ENCODE results near the gene DTNB. TPM values are rescaled to one million over a fixed set of nuclear protein-coding genes. Genes with fewer than 3 reads are reported as not detected.

DTNB gene
- total RNA-seq, 2 experiments from 2014 or later, result 23.7 to 49.8 TPM

GRCh38 chr2:25698752-25699151 lies 25.4 kb upstream of the DTNB start:
- H3K27ac Mint-ChIP-seq, result no peak overlapping the region
- ATAC-seq (peak; percentile 42), DNase-seq (no peak)
- CTCF ChIA-PET, result interaction anchor here (1.2 to 5.7 kb wide), 4 partner anchors 9 to 111 kb away, joined by 4 to 66 read pairs (median 8); no protein-coding TSS in a partner anchor
- H3K4me3 Mint-ChIP-seq, result no peak overlapping the region
- no peaks in the 10 kb centered on the region for H3K36me3 Mint-ChIP-seq
- no peaks in the 10 kb centered on the region for H3K9me3 Mint-ChIP-seq (ENCODE audit: low read depth)
- peaks cover 2% of the 10 kb centered on the region for H3K27me3 Mint-ChIP-seq
- peaks cover 5% of the 10 kb centered on the region for H3K4me1 Mint-ChIP-seq

- DNase-seq, result peak; percentile 58
- Mint-ChIP-seq H3K36me3 (no peaks in the 10 kb centered on the region), H3K27ac (no peak overlapping the region), H3K27me3 (peaks cover 2% of the 10 kb centered on the region), H3K4me3 (no peak overlapping the region), H3K4me1 (peaks cover 4% of the 10 kb centered on the region), H3K9me3 (ENCODE audit: low read depth) (no peaks in the 10 kb centered on the region)
- CTCF ChIA-PET, result interaction anchor here (0.7 to 5.7 kb wide), 2 partner anchors 10 to 91 kb away, joined by 3 to 66 read pairs; no protein-coding TSS in a partner anchor
- ATAC-seq, result peak; percentile 42
These were observed 24.4 kb upstream of the DTNB start for GRCh38 chr2:25697559-25698341.

DNA sequence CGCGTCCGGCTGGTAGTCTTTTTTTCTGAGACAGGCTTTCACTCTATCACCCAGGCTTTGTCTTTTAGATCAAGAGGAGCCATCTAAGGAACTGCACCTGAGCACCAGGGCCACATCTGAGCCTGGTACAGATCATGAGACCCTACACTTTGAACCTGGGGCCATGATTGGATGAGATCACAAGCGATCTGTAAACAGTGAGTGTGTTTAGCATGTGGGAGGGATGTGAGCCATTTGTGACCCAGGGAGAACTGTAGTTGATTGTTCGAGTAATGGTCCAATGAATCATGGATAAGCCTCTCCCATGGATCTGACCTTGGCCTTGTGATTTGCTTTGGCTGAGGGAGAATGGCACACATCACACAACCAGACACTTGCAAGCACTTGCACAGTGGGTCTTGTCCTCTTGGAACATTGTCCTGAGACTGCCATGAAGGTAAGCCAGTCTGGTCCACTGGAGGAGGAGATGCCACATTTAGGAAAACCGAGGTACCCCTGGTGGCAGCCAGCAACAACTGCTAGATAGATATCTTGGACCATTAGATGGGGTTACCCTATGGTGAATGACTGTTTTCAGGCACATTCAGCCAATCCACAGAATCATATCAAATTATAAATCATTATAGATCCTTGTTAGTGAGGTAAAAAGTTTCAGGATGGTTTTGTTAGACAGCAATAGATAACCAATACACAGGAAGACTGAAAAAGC lies 19.5 kb upstream of the DTNB start:
- ATAC-seq (no peak), DNase-seq (no peak)
- H3K4me1 Mint-ChIP-seq, result no peaks in the 10 kb centered on the region
- H3K9me3 Mint-ChIP-seq (ENCODE audit: low read depth), result no peaks in the 10 kb centered on the region
- H3K4me3 Mint-ChIP-seq, result no peak overlapping the region
- no peak overlapping the region for H3K27ac Mint-ChIP-seq
- CTCF ChIA-PET, result interaction anchor here (0.7 kb wide), 2 partner anchors 86 to 422 kb away, joined by 3 to 4 read pairs; no protein-coding TSS in a partner anchor
- H3K36me3 Mint-ChIP-seq, result no peaks in the 10 kb centered on the region
- peaks cover 2% of the 10 kb centered on the region for H3K27me3 Mint-ChIP-seq

- Mint-ChIP-seq H3K4me1 (no peaks in the 10 kb centered on the region), H3K36me3 (no peaks in the 10 kb centered on the region), H3K27me3 (peaks cover 2% of the 10 kb centered on the region), H3K4me3 (no peak overlapping the region), H3K9me3 (ENCODE audit: low read depth) (no peaks in the 10 kb centered on the region), H3K27ac (no peak overlapping the region)
- no peak for ATAC-seq
- no peak for DNase-seq
- CTCF ChIA-PET, result interaction anchor here (0.7 to 1.9 kb wide), 4 partner anchors 9 to 423 kb away, joined by 3 to 13 read pairs (median 4); no protein-coding TSS in a partner anchor
These were observed 18.8 kb upstream of the DTNB start for GRCh38 chr2:25692143-25692542.

- Mint-ChIP-seq H3K4me1 (no peaks in the 10 kb centered on the region), H3K27ac (no peak overlapping the region), H3K4me3 (no peak overlapping the region), H3K9me3 (ENCODE audit: low read depth) (no peaks in the 10 kb centered on the region), H3K27me3 (no peaks in the 10 kb centered on the region), H3K36me3 (no peaks in the 10 kb centered on the region)
- no peak for DNase-seq
- ATAC-seq, result no peak
- CTCF ChIA-PET, result no interaction called here
These were observed 16.7 kb upstream of the DTNB start for GRCh38 chr2:25690058-25690457.

- ATAC-seq (no peak), DNase-seq (no peak)
- Mint-ChIP-seq H3K36me3 (no peaks in the 10 kb centered on the region), H3K27me3 (peaks cover 10% of the 10 kb centered on the region), H3K9me3 (ENCODE audit: low read depth) (no peaks in the 10 kb centered on the region), H3K4me1 (no peaks in the 10 kb centered on the region), H3K27ac (no peak overlapping the region), H3K4me3 (no peak overlapping the region)
- CTCF ChIA-PET, result no interaction called here
These were observed 14.9 kb upstream of the DTNB start for GRCh38 chr2:25688236-25688635.

DNA sequence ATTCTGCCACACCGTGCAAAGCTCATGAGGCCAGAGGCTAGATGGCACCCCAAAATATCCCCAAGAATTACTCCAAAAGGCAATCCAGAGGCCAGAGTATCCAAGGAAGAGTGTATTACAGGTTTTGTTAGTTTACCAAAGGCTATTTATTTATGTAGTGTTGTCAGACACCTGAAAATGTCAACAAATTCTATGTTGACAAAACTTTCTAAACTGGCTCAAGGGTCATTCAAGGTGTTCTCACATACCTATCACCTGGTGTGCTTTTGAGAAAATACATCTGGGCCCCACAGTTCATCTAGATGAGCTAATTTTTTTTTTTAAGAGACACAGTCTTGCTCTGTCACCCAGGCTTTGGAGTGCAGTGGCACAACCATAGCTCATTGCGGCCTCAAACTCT lies 12.4 kb upstream of the DTNB start:
- Mint-ChIP-seq H3K36me3 (no peaks in the 10 kb centered on the region), H3K27me3 (peaks cover 17% of the 10 kb centered on the region), H3K9me3 (ENCODE audit: low read depth) (no peaks in the 10 kb centered on the region), H3K4me1 (no peaks in the 10 kb centered on the region), H3K4me3 (no peak overlapping the region), H3K27ac (no peak overlapping the region)
- DNase-seq (no peak), ATAC-seq (no peak)
- CTCF ChIA-PET, result interaction anchor here (1.1 kb wide), 1 partner anchor 9 kb away, joined by 3 read pairs; no protein-coding TSS in a partner anchor

DNA sequence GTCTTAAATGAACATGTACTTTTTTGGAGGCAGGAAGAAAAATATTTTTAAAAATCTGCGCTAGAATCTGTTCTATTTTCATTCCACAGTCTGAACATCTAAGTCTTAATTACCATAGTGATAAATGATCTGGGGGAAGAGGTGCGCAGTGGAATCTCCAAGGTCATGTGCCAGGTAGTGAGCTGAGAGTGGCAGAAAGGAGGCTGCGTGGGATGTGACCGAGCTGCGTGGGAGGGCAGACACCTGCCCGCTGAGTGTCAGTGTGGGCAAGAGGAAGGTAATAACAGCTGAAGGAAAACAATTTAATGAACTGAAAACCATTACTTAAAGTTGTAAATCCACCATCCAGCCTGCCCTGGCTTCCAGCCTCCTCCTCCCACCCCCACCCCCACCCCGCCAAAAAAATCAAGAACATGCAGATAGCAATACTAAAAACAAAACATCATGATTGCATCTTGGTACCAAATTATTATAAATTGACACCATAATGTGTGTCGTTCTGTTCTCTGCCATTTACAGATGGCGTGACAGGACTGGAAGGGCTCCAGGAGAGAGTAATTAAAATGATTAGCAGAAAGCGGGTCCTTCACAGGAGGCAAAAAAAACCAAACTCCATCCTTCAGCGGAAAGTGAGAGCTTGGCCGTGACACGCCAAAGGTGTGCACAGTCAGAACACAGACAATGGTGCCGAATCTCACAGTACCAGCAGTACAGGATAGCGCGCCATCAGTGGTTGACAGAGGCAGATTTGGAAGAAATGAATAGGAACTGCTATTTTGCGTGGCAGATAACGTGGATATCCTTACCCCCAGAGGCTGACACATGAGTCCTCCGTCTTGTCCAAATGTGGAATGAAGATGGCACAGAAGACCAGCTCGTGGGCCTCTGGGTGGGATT lies 11.4 kb upstream of the DTNB start:
- H3K27ac Mint-ChIP-seq, result no peak overlapping the region
- no peak overlapping the region for H3K4me3 Mint-ChIP-seq
- no peaks in the 10 kb centered on the region for H3K4me1 Mint-ChIP-seq
- H3K36me3 Mint-ChIP-seq, result no peaks in the 10 kb centered on the region
- ATAC-seq, result no peak
- no peaks in the 10 kb centered on the region for H3K9me3 Mint-ChIP-seq (ENCODE audit: low read depth)
- CTCF ChIA-PET, result interaction anchor here (1.1 kb wide), 1 partner anchor 8 kb away, joined by 3 read pairs; no protein-coding TSS in a partner anchor
- no peak for DNase-seq
- peaks cover 17% of the 10 kb centered on the region for H3K27me3 Mint-ChIP-seq

DNA sequence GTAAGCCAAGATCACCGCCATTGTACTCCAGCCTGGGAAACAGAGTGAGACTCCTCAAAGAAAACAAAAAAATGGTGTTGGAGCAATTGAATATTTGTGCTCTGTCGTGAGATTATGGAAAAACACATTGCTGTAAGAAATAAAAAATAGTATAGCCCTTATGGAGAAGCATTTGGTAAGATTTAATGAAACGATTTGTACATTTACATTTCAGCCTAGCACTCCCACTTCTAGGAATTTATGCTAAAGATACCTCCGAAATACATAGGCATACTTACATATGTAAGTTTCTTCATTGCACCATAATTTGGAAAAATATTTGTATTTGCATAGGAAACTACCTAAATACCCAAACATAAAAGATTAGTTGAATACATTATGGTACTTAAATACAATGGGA lies 8.7 kb upstream of the DTNB start:
- no peaks in the 10 kb centered on the region for H3K36me3 Mint-ChIP-seq
- no peaks in the 10 kb centered on the region for H3K9me3 Mint-ChIP-seq (ENCODE audit: low read depth)
- ATAC-seq (no peak), DNase-seq (no peak)
- CTCF ChIA-PET, result no interaction called here
- no peaks in the 10 kb centered on the region for H3K4me1 Mint-ChIP-seq
- peaks cover 17% of the 10 kb centered on the region for H3K27me3 Mint-ChIP-seq
- no peak overlapping the region for H3K27ac Mint-ChIP-seq
- no peak overlapping the region for H3K4me3 Mint-ChIP-seq

DNA sequence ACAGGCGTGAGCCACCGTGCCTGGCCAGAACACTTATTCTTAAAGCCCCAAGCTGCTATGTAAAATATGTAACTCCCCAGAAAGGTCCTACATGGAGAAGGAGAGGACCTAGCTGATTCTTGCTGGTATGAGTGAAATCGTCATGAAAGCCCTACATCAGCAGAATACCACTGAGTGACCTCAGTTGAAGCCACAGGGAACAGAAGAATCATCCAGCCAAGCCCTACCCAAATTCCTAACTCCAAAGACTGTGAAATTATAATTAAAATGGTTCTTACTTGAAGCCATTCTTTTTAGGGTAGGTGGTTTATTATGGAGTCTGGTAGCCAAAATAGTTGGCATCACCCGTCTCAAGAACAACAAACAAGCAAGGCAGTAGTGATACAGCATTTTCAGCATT lies 4.5 kb upstream of the DTNB start:
- Mint-ChIP-seq H3K9me3 (ENCODE audit: low read depth) (no peaks in the 10 kb centered on the region), H3K27ac (no peak overlapping the region), H3K27me3 (peaks cover 28% of the 10 kb centered on the region), H3K36me3 (no peaks in the 10 kb centered on the region), H3K4me3 (no peak overlapping the region), H3K4me1 (peaks cover 12% of the 10 kb centered on the region)
- ATAC-seq, result no peak
- no peak for DNase-seq
- CTCF ChIA-PET, result no interaction called here

- H3K27me3 Mint-ChIP-seq, result peaks cover 22% of the 10 kb centered on the region
- CTCF ChIA-PET, result interaction anchor here (1.0 to 3.5 kb wide), 5 partner anchors 26 to 698 kb away, joined by 3 to 20 read pairs (median 6); partner anchors contain the start of gene ASXL2
- DNase-seq, result no peak
- no peaks in the 10 kb centered on the region for H3K36me3 Mint-ChIP-seq
- peak overlapping the region; percentile 80 for H3K4me3 Mint-ChIP-seq
- ATAC-seq, result no peak
- H3K4me1 Mint-ChIP-seq, result peaks cover 27% of the 10 kb centered on the region
- peak overlapping the region; percentile 69 for H3K27ac Mint-ChIP-seq
- H3K9me3 Mint-ChIP-seq (ENCODE audit: low read depth), result no peaks in the 10 kb centered on the region
These were observed 643 bp upstream of the DTNB start for GRCh38 chr2:25674077-25674362.

GRCh38 chr2:25672494-25673299 lies 680 bp downstream of the DTNB start:
- DNase-seq, result peak; percentile 84
- CTCF ChIA-PET, result interaction anchor here (0.8 to 3.5 kb wide), 6 partner anchors 27 to 384 kb away, joined by 3 to 20 read pairs (median 5); partner anchors contain the start of gene ASXL2
- peaks cover 27% of the 10 kb centered on the region for H3K4me1 Mint-ChIP-seq
- peak overlapping the region; percentile 9 for H3K27ac Mint-ChIP-seq
- H3K36me3 Mint-ChIP-seq, result peaks cover 2% of the 10 kb centered on the region
- no peaks in the 10 kb centered on the region for H3K9me3 Mint-ChIP-seq (ENCODE audit: low read depth)
- peak overlapping the region; percentile 79 for H3K4me3 Mint-ChIP-seq
- peaks cover 22% of the 10 kb centered on the region for H3K27me3 Mint-ChIP-seq
- ATAC-seq, result peak; percentile 81

Data from activated CD8-positive, alpha-beta memory T cell treated with anti-CD3 and anti-CD28 coated beads, Interleukin-2, amount 10 ng/mL, durations not matched to agents 7 days and 5 days (primary cell).